OCI-M2 (cell line): ENCODE measurements around the gene DLG3.
"Not testable (repeated sequence)": the region's sequence is repeated elsewhere in the genome, so short reads cannot be mapped to it uniquely, and the experiment has no call there.

Source experiments
- DNase-seq: peaks from one replicate; lab custom pipeline; 2025; ENCODE audit not compliant: unreplicated experiment; lab: John Stamatoyannopoulos, UW

Gene DLG3

GRCh38 chrX:70444326-70444945 lies at the start of gene DLG3:
Gene DLG3, plus strand, starts transcription at chrX:70444835. Its CDS starts 367 bp downstream, at chrX:70445202.
- no peak for DNase-seq

DNA sequence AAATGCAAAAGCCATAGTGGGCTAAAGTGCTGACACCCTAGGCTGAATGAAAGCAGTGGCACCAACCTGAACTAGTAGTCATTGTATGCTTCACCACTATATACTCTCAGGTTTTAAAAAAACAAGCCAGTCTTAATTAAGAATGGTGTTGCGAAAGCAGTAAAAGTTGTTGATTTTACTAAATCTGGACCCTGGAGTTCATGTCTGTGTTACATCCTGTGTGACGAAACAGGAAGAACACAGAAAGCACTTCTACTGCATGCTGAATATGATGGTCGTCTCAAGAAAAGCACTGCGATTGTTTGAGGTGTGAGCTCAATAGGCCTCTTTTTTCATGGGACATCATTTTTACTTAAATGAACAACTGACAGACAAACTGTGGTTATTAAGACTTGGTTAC lies 45.7 kb upstream of the DLG3 start:
- no peak for DNase-seq

- not testable (repeated sequence) for DNase-seq
Measured at GRCh38 chrX:70400181-70400580, 44.5 kb upstream of the DLG3 start.

DNA sequence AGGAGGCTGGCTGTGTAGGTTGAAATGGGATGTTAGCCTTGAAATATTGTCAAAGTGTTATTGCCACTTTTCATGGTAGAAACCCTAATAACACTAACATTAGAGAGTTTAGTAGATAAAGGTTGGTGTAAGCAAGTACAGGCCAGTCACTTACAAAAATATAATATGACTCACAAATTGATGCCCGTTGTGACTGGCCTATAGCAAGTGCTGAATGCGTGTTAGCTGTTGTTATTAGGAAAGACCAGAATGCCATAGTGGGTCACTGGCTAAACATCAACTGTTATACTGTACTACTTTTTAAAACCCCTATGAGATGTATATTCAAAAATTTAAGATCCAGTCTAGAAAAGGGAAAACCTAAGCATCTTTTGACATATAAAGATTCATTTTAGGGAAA lies 41.9 kb upstream of the DLG3 start:
- no peak for DNase-seq

- no peak for DNase-seq
Measured at GRCh38 chrX:70405003-70405402, 39.6 kb upstream of the DLG3 start.

- no peak for DNase-seq
Measured at GRCh38 chrX:70410921-70411320, 33.7 kb upstream of the DLG3 start.

DNA sequence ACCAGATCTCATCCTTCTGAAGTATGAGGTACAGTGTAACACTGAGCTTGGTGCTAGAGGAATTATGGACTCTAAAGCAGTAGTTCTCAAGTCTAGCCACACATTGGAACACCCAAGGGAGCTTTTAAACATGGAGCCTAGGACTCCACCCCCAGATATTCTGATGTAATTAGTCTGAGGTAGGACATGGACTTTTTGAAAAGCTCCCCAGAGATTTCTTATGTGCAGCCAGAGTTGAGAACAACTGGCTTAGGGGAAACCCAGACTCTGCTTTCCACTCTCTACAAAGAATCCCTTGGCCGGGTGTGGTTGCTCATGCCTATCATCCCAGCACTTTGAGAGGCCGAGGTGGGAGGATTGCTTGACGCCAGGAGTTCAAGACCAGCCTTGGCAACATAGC lies 33.2 kb upstream of the DLG3 start:
- DNase-seq = no peak

DNA sequence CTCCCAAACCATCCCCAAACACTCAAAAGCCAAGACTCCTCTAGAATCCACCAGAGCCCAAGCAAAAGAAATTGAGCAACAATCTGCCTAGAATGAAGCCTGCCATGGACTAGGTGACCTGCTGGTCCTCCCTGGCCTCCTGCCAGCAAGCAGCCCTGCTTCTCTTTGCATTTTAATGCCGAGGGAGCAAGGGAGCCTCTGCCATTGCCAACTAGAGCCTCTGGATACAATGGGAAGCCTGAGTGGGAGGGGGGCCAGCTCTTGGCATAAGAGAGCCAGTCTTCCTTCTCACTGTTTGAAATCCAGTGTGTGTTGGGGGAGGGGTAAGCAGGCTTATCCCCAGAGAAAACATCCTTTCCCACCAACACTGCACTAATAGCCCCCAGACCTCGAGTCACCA lies 23.0 kb upstream of the DLG3 start:
- DNase-seq = no peak

GRCh38 chrX:70422851-70423341 lies 21.7 kb upstream of the DLG3 start, which contains the start of gene GDPD2:
Gene GDPD2, plus strand, starts transcription at chrX:70423314. Its CDS starts 1,671 bp downstream, at chrX:70424985.
- no peak for DNase-seq

- DNase-seq = no peak
Measured at GRCh38 chrX:70423936-70424675, 20.5 kb upstream of the DLG3 start.

DNA sequence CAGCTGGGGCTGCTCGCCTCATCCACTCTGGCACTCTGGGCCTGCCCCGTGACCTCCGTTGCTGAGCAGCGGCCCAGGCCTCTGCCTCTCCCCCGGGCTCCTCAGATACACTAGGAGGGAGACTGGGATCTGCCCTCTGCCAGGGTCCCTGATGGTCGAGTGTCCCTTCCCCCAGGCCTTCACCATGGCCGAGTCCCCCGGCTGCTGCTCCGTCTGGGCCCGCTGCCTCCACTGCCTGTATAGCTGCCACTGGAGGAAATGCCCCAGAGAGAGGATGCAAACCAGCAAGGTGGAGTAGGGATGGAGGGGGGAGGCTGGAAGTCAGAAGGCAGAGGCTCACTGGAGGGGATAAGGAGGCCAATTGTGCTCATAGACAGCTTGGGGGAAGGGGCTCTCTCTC lies 19.8 kb upstream of the DLG3 start:
- no peak for DNase-seq

DNA sequence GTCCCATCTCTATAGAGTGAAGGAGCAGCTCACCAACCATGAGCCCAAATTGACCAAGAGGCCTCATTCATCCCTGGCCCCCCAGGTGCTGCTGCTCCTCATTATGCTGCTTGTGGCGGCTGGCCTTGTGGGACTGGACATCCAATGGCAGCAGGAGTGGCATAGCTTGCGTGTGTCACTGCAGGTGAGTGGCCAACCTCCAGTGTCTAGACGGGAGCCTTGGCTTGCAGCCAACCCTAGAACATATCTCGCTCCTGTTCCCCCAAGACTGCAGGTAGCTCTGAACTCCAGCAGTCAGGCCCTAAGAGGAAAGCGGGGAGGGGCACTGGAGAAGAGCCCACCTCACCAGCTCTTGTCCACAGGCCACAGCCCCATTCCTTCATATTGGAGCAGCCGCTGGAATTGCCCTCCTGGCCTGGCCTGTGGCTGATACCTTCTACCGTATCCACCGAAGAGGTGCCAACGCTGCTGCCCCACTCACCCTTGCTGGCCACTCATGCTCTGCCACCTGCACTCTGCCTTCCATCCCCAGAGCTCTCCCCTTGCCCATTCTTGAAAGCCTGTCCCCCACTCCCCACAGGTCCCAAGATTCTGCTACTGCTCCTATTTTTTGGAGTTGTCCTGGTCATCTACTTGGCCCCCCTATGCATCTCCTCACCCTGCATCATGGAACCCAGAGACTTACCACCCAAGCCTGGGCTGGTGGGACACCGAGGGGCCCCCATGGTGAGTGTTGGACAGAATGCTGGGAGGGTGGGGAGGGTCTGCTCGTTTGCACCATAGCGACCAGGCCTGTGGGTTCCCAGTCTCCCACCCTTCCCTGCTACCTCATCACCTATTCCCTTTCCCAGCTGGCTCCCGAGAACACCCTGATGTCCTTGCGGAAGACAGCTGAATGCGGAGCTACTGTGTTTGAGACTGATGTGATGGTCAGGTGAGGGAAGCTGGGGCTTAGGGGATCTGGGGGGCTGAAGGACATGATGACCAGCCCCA lies 18.1 kb upstream of the DLG3 start:
- no peak for DNase-seq

DNA sequence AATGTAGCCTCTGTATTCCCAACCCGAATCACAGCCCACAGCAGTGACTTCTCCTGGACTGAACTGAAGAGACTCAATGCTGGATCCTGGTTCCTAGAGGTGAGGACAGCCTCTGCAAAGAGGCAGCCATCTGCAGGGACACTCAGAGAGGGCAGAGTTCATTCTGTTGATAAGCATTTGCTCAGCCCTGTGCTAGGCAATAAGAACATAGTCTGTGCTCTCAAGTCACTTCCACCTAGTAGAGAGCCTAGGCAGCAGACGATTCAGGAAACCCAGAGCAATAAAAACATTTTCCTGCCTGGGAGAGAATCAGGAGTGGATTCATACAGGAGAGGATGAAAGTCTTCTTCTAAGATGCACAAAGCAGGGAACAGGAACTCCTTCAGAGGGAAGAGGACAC lies 17.3 kb upstream of the DLG3 start:
- no peak for DNase-seq

- no peak for DNase-seq
Measured at GRCh38 chrX:70429759-70430158, 14.9 kb upstream of the DLG3 start.

DNA sequence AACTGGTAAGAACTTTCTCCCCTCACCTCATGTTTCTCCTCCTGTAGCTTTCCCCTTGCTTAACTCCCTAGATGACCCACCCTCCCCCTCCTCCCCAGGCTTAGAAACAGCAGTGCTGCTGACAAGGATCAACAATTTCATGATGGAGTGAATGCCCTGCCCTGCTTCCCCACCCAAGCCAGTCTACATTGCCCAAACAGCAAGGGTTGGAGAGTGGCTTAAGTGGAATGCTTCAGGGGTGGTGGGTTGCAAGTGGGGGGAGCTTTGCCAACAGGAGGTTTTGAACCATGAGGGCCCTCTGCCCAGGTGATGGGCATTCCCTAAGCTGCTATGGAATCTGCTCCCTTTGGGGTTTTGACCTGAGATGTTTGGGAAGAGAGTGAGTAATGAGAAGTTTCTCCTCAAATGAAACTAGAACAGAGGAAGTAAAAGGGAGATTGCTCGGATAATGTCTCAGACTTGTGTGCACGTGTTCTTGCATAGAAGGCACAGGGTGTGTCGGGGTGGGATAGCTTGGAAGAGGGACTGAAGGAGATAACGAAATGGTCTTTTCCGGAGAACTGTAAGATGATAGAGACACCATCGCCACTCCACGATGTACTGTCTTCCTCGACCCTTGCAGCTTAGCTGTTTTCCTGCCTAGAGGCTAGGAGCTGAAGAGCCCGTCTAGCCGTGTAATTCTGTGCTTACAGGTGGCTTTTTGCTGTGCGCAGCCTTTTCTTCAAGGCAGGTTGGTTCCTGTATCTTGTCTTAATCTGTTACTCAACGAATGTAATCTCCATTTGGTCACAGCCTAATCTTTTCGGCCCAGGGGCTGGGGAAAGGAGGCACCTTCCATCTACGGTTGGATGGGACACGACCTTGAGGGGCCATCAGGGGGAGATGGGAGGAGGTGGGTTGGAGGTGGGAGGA lies 11.4 kb upstream of the DLG3 start:
- no peak for DNase-seq

DNA sequence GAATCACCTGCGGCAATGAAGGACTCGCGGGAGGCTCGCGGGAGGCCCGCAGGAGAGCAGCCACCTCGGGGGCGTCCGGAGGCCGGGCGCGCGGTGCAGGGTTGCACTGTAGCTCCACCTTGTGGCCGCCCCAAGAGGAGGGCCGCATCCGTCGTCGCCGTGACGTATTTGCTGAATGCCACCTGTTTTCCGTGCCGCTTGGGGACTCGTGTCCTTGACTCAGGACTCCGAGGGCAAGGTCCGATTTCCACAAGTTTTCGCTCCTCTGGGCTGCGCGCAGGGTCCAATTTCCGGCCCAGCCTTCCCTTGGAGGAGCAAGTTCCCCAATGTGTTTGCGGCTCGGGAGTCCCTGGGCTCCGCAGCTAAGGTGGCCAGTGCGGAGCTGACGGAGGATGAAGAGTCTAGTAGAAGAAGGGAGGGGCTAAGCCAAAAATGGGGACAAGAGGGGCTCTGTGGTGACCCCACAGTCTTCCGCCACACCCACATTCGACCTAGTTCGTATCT lies 10.7 kb upstream of the DLG3 start:
- no peak for DNase-seq

GRCh38 chrX:70434352-70434866 lies 10.2 kb upstream of the DLG3 start:
- DNase-seq = no peak

DNA sequence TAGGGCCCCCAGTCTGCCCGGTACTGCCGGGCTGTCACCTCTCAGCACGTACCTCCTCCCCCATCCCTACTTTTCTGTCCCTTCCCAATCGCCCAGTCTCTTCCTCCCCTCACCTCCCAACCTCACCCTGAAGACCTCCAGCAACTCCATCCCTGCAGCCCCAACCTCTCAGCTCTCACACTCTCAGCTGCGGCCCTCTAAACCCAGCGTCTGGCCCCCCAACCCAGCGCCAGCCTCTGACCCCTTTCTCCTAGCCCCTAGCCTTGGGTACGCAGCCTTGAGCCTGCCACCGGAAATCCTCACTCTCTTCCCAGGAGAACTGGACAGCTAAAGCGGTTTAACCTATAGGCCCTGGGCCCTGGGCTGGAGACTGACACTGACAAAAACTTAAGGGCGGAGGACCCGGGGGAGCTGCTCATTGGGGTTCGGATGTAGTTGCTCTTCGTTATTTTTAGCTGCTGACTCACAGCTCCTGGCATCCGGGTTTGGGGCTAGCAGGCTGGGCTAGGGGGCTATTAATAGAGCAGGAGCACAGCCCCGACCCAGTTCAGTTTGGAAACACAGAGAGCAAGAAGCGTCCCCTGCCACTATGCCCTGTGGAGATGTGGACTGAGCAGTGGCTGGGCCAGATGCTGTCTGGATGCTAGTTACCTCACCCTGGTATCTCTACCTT lies 9.6 kb upstream of the DLG3 start:
- no peak for DNase-seq

- no peak for DNase-seq
Measured at GRCh38 chrX:70436343-70436742, 8.3 kb upstream of the DLG3 start.
